GM18508 (cell line): ENCODE data around the gene ASB13.
"Not testable (repeated sequence)": the region's sequence is repeated elsewhere in the genome, so short reads cannot be mapped to it uniquely, and the experiment has no call there.

Source experiments
- ATAC-seq: cut with Tn5 transposase; IDR thresholded peaks from one replicate; pipeline ENCODE4 v1.9.1; 2021; ENCODE audit warnings: moderate number of reproducible peaks; ENCODE audit not compliant: insufficient read depth, unreplicated experiment

Gene ASB13

DNA sequence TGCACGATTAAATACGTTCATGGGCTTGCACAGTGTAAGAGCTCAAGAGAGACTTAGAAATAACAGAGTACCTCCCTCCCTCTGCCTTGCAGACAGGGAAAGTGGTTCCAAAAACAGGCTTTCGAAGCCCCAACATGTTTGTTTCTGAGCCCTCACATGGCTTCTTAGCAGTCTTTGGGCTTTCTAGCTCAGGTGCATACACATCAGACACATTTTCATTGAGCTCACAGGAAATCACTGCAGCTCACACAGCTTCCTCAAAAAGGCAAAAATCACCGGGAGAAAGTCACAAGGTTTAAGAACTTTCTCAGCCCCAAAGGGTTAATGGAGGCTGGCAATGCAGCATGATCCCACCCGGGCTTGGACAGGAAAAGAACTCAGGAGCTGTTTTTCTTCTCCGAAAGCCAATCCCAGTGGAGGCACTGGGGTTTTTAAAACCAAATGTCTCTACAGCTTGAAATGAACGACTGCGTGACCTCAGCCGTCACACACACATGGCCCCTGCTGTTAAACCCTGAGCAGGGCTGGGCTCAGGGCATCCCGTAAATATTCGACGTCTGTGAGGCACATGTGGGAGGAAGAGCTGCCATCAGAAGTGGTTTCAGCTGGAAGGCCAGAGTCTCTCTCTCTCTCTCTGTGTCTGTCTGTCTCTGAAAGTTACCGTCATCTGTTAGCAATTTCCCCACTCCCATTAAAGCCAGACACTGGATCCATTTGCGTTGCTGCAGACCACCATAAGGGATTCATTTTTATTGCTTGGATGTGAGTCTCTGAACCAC lies 71.9 kb downstream of the ASB13 start:
- ATAC-seq: no peak

DNA sequence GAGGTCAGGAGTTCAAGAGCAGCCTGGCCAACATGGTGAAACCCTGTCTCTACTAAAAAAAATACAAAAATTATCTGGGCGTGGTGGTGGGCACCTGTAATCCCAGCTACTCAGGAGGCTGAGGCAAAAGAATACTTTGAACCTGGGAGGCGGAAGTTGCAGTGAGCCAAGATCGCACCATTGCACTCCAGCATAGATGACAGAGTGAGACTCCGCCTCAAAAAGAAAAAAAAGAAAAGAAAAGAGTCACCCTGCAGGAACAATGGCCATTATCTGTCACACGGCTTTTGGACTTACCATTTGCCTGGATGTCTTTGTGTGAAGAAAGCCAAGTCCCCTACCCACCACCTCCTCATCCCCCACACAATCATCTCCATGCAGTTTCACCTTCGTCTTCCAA lies 73.0 kb downstream of the ASB13 start:
- ATAC-seq: not testable (repeated sequence)

GRCh38 chr10:5592070-5592469 lies 74.3 kb downstream of the ASB13 start:
- ATAC-seq: no peak

GRCh38 chr10:5591336-5591824 lies 75.0 kb downstream of the ASB13 start:
- no peak for ATAC-seq

DNA sequence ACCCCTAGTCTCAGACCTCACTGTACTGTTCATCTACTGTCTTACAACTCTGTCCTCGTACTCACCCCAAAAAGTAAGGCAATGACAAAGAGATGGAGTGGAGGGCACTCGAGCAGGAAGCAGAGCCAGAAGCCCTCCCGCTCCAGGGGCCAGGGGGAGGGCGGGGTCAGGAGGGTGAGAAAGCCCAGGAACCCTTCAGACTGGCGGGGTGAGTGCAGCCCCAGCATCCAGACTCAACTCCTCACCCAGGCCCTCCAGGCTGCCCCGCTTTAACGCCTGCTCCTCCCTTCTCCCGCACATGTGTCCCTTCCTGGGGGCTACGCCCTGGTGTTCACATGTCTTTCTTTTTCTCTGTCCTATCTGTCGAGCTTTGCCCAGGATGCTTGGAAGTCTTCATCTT lies 75.6 kb downstream of the ASB13 start:
- no peak for ATAC-seq

GRCh38 chr10:5589661-5590511 lies 76.5 kb downstream of the ASB13 start:
- ATAC-seq: no peak

GRCh38 chr10:5589011-5589660 lies 77.3 kb downstream of the ASB13 start:
- no peak for ATAC-seq
